ENCODE results near the gene SBK1. TPM values are rescaled to one million over a fixed set of nuclear protein-coding genes. Genes with fewer than 3 reads are reported as not detected.

SBK1 gene
- total RNA-seq, 4 donors from 2014 or later = 0.27 to 1.4 (median 0.32) TPM; not detected in 1

GRCh38 chr16:28295276-28295675 lies 3.0 kb downstream of the SBK1 start:
- WGBS, 2 donors (ENCODE audit: low coverage in 1 of 2) = 85% methylated on average over 11 of the region's 11 CpGs; no CpG with 5 or more reads in 1 of the 2 donors
- no peak for DNase-seq
- H3K4me1 ChIP-seq = peaks cover 6 to 15% (median 13%) of the 10 kb centered on the region in 4 donors
- in situ Hi-C loops (cut with MboI; ENCODE audit: low pct_ligation_motif_present in 1 of 4, low pct_unique_long_range_greater_than_20kb in 1 of 4, low sequenced_read_pairs in 3 of 4) = no loop called here
- TF ChIP-seq POLR2AphosphoS5 (IDR thresholded peaks at IDR 0.05) = no peak
- TF ChIP-seq, protein P1, sequence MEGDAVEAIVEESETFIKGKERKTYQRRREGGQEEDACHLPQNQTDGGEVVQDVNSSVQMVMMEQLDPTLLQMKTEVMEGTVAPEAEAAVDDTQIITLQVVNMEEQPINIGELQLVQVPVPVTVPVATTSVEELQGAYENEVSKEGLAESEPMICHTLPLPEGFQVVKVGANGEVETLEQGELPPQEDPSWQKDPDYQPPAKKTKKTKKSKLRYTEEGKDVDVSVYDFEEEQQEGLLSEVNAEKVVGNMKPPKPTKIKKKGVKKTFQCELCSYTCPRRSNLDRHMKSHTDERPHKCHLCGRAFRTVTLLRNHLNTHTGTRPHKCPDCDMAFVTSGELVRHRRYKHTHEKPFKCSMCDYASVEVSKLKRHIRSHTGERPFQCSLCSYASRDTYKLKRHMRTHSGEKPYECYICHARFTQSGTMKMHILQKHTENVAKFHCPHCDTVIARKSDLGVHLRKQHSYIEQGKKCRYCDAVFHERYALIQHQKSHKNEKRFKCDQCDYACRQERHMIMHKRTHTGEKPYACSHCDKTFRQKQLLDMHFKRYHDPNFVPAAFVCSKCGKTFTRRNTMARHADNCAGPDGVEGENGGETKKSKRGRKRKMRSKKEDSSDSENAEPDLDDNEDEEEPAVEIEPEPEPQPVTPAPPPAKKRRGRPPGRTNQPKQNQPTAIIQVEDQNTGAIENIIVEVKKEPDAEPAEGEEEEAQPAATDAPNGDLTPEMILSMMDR (IDR thresholded peaks at IDR 0.05) = no peak
- TF ChIP-seq EP300 (IDR thresholded peaks at IDR 0.05; ENCODE audit: low read depth) = no peak
- TF ChIP-seq POLR2A (IDR thresholded peaks at IDR 0.05) = no peak
- no peak overlapping the region for H3K27ac ChIP-seq
- intact Hi-C loops (cut with DNase I; ENCODE audit: low total_unique reads) = no loop called here
- H3K36me3 ChIP-seq = no peaks in the 10 kb centered on the region
- no peaks in the 10 kb centered on the region for H3K9me3 ChIP-seq
- peaks cover 17% of the 10 kb centered on the region for H3K27me3 ChIP-seq
- H3K4me3 ChIP-seq = no peak overlapping the region

DNA sequence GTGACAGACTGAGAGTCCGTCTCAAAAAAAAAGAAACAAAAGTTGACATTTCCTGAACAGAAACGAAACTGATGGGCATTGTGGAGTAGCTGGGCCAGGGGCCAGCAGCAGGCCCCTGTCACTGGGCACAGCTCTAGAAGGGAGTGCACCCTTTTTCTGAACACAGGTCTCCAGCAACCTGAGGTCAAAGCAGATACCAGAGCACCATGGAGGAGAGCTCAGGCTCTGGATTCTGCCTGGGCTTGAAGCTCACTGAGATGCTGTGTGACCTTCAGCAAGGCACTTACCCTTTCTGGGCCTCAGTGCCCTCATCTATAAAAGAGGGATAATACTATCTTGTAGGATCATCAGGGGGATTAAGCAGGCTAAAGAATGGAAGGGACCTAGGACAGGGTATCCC lies 5.0 kb downstream of the SBK1 start:
- Histone ChIP-seq H3K36me3 (no peaks in the 10 kb centered on the region), H3K4me1 (peaks cover 6 to 11% (median 10%) of the 10 kb centered on the region in 4 donors), H3K9me3 (no peaks in the 10 kb centered on the region), H3K27ac (no peak overlapping the region), H3K27me3 (peaks cover 17% of the 10 kb centered on the region), H3K4me3 (no peak overlapping the region)
- DNase-seq = no peak
- WGBS, 2 donors (ENCODE audit: low coverage in 1 of 2) = 50% methylated on average over 2 of the region's 2 CpGs; no CpG with 5 or more reads in 1 of the 2 donors
- in situ Hi-C loops (cut with MboI; ENCODE audit: low pct_ligation_motif_present in 1 of 4, low pct_unique_long_range_greater_than_20kb in 1 of 4, low sequenced_read_pairs in 3 of 4) (no loop called here), intact Hi-C loops (cut with DNase I; ENCODE audit: low total_unique reads) (no loop called here)
- TF ChIP-seq EP300 (IDR thresholded peaks at IDR 0.05; ENCODE audit: low read depth) (no peak), POLR2A (IDR thresholded peaks at IDR 0.05) (no peak), POLR2AphosphoS5 (IDR thresholded peaks at IDR 0.05) (no peak)
- TF ChIP-seq, protein P1 (IDR thresholded peaks at IDR 0.05) = no peak

DNA sequence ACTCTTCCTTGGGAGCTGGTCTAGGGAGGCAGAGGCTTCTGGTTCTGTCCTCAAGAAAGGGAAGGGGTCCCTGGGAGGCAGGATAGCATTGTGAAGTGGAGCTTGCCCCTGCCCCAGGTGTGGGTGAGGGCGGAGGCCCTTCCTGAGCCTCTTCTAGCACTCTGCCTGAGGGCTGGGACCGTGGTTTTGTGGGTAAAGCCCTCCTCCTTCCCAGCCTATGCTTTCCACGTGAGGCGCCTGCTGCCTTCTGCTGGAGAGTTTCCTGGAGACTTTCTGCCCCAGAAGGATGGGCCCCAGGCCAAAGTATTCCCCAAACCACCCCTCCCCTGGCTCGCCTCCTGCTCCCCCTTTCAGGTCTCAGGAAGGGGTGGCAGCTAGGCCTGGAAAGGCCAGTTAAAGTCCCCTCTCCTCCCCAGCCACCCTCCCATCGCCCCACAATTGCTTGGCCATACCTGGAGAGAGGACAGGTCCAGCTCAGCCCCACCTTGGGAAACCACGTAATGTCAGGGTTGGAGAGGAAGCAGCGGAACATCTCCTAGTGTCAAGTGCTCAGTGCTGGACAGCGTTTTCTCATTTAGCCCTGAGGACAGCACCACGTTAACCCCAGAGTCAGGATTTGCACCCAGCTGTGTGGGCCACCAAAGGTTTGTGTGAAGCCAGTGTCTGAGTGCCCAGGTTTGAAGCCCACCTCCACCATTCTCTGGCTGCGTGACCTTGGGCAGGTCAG lies 5.6 kb downstream of the SBK1 start:
- no peak for DNase-seq
- TF ChIP-seq, protein P1 (IDR thresholded peaks at IDR 0.05) = no peak
- TF ChIP-seq EP300 (IDR thresholded peaks at IDR 0.05; ENCODE audit: low read depth) (no peak), POLR2A (IDR thresholded peaks at IDR 0.05) (no peak)
- in situ Hi-C loops (cut with MboI; ENCODE audit: low pct_ligation_motif_present in 1 of 4, low pct_unique_long_range_greater_than_20kb in 1 of 4, low sequenced_read_pairs in 3 of 4) (no loop called here), intact Hi-C loops (cut with DNase I; ENCODE audit: low total_unique reads) (no loop called here)
- Histone ChIP-seq H3K4me1 (peaks cover 3 to 6% (median 5%) of the 10 kb centered on the region in 4 donors), H3K9me3 (no peaks in the 10 kb centered on the region), H3K27ac (no peak overlapping the region), H3K27me3 (peaks cover 12% of the 10 kb centered on the region), H3K36me3 (no peaks in the 10 kb centered on the region), H3K4me3 (no peak overlapping the region)
- 69% methylated on average over 11 of the region's 11 CpGs; no CpG with 5 or more reads in 1 of the 2 donors for WGBS, 2 donors (ENCODE audit: low coverage in 1 of 2)

DNA sequence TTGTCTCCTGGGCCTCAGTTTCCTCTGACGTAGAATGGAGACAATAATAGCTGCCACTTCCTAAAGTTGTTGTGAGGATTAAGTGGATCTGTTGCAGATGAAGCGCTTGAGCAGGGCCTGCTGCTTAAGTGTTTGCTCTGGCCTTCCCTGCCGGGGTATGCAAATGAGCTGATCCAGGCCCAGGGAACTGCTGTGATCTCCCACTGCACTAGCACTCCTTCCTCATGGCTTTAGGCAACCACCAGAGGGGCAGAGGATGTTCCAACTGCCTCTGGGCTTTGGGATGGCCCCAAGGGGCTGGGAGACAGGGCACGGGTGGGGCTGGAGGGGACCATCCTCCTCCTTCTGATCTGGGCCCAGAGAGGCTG lies 6.2 kb downstream of the SBK1 start:
- Histone ChIP-seq H3K4me3 (no peak overlapping the region), H3K4me1 (peaks cover 0 to under 1% (median under 1%) of the 10 kb centered on the region in 4 donors), H3K36me3 (no peaks in the 10 kb centered on the region), H3K27ac (no peak overlapping the region), H3K9me3 (no peaks in the 10 kb centered on the region), H3K27me3 (peaks cover 7% of the 10 kb centered on the region)
- DNase-seq = no peak
- intact Hi-C loops (cut with DNase I; ENCODE audit: low total_unique reads) (no loop called here), in situ Hi-C loops (cut with MboI; ENCODE audit: low pct_ligation_motif_present in 1 of 4, low pct_unique_long_range_greater_than_20kb in 1 of 4, low sequenced_read_pairs in 3 of 4) (no loop called here)
- TF ChIP-seq POLR2A (IDR thresholded peaks at IDR 0.05) (no peak), POLR2AphosphoS5 (IDR thresholded peaks at IDR 0.05) (no peak), EP300 (IDR thresholded peaks at IDR 0.05; ENCODE audit: low read depth) (no peak)
- TF ChIP-seq, protein P1 (IDR thresholded peaks at IDR 0.05) = no peak
- 69% methylated on average over 4 of the region's 4 CpGs; no CpG with 5 or more reads in 1 of the 2 donors for WGBS, 2 donors (ENCODE audit: low coverage in 1 of 2)

Data from transverse colon (tissue), 4 donors.